GM12878 (cell line): ENCODE measurements around the gene CPB2.

Experiments used
- BHLHE40 ChIP-seq, 2 experiments: fragments of 450-650 bp in 1 of 2; IDR thresholded peaks; 2 replicates each; pipeline ENCODE4 v1.6.1; 2011 to 2017; ENCODE audit warnings: low read depth in 2 of 2, borderline replicate concordance in 1 of 2, improper control_type of control experiment in 1 of 2, low read length in 1 of 2, mild to moderate bottlenecking in 1 of 2
- CREM ChIP-seq: IDR thresholded peaks from 2 replicates; pipeline ENCODE4 v1.6.1; 2014; ENCODE audit warnings: antibody characterized with exemption, low read depth
- EZH2 ChIP-seq: IDR thresholded peaks from 2 replicates; pipeline ENCODE4 v1.6.1; 2012; ENCODE audit warnings: low read depth, mild to moderate bottlenecking, control low read depth, inconsistent platforms, low read length, borderline replicate concordance; ENCODE audit not compliant: control insufficient read depth
- JUNB ChIP-seq: IDR thresholded peaks from 2 replicates; pipeline ENCODE4 v1.6.1; 2016; ENCODE audit warnings: antibody characterized with exemption, mild to moderate bottlenecking
- NR2C2 ChIP-seq: IDR thresholded peaks from 2 replicates; pipeline ENCODE4 v1.6.1; 2011; ENCODE audit warnings: borderline replicate concordance, low read depth; ENCODE audit not compliant: control insufficient read depth, insufficient read length
- POLR2A ChIP-seq: IDR thresholded peaks from 2 replicates; pipeline ENCODE4 v1.6.1; 2011; ENCODE audit warnings: low read depth, mild to moderate bottlenecking, low read length
- SMARCA5 ChIP-seq: fragments of 450-650 bp; IDR thresholded peaks from 2 replicates; pipeline ENCODE4 v1.6.1; 2017; ENCODE audit warnings: mild to moderate bottlenecking
- ZNF384 ChIP-seq: IDR thresholded peaks from 2 replicates; pipeline ENCODE4 v1.6.1; 2012; ENCODE audit warnings: low read depth, mild to moderate bottlenecking, low read length, improper control_type of control experiment, borderline replicate concordance
- TF ChIP-seq, protein P1 (sequence below): IDR thresholded peaks from 2 replicates; pipeline ENCODE4 v1.6.1; 2011; ENCODE audit warnings: low read depth, mild to moderate bottlenecking, low read length, moderate library complexity, borderline replicate concordance; ENCODE audit errors: extremely low read depth
- TF ChIP-seq, protein P2 (sequence below), 3 experiments: IDR thresholded peaks in 2 of 3; conservative IDR thresholded peaks in 1 of 3; 2 replicates each; pipeline ENCODE4 v1.5.1; 2011; ENCODE audit warnings: low read depth in 3 of 3, low read length in 3 of 3, mild to moderate bottlenecking in 3 of 3, control low read depth in 2 of 3, moderate library complexity in 2 of 3, inconsistent platforms in 1 of 3, mixed read lengths in 1 of 3; ENCODE audit not compliant: control insufficient read depth in 2 of 3, insufficient read depth in 1 of 3; ENCODE audit errors: extremely low read depth in 1 of 3
- TF ChIP-seq, protein P3 (sequence below): IDR thresholded peaks from 2 replicates; pipeline ENCODE4 v1.6.1; 2011; ENCODE audit warnings: low read depth, low read length, improper control_type of control experiment, borderline replicate concordance

DNA sequence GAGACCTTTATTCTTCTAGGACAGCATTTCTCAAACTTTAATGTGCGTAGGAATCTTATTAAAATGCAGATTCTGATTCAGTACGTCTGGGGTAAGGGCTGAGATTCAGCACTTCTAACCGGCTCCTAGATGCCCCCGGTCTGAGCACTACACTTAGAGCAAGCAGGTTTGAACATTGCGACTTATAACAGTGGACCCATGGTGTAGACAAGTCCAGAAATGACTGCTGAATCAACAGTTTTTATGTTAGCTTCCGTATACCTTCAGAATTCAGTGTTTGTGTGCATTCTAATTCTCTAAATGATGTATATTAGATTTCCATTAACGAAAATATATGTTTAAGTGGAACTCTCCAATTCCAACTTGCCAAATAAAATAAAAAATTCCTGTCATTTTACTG is 17.5 kb upstream of the CPB2 start:
- TF ChIP-seq CREM, result no peak
- TF ChIP-seq, protein P1, sequence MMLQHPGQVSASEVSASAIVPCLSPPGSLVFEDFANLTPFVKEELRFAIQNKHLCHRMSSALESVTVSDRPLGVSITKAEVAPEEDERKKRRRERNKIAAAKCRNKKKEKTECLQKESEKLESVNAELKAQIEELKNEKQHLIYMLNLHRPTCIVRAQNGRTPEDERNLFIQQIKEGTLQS, result no peak
- TF ChIP-seq BHLHE40 (IDR thresholded peaks at IDR 0.05; ENCODE audit: borderline replicate concordance in 1 of 2, low read depth in 2 of 2, low read length in 1 of 2), result no peak
- no peak for TF ChIP-seq SMARCA5
- TF ChIP-seq NR2C2, result no peak
- TF ChIP-seq, protein P2, sequence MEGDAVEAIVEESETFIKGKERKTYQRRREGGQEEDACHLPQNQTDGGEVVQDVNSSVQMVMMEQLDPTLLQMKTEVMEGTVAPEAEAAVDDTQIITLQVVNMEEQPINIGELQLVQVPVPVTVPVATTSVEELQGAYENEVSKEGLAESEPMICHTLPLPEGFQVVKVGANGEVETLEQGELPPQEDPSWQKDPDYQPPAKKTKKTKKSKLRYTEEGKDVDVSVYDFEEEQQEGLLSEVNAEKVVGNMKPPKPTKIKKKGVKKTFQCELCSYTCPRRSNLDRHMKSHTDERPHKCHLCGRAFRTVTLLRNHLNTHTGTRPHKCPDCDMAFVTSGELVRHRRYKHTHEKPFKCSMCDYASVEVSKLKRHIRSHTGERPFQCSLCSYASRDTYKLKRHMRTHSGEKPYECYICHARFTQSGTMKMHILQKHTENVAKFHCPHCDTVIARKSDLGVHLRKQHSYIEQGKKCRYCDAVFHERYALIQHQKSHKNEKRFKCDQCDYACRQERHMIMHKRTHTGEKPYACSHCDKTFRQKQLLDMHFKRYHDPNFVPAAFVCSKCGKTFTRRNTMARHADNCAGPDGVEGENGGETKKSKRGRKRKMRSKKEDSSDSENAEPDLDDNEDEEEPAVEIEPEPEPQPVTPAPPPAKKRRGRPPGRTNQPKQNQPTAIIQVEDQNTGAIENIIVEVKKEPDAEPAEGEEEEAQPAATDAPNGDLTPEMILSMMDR (IDR thresholded peaks at IDR 0.05 in 2 of 3, conservative IDR thresholded peaks at IDR 0.05 in 1 of 3; ENCODE audit: control insufficient read depth in 2 of 3, extremely low read depth in 1 of 3, insufficient read depth in 1 of 3, low read depth in 3 of 3, low read length in 3 of 3), result no peak
- no peak for TF ChIP-seq ZNF384
- no peak for TF ChIP-seq EZH2
- no peak for TF ChIP-seq POLR2A
- TF ChIP-seq JUNB, result no peak
- TF ChIP-seq, protein P3, sequence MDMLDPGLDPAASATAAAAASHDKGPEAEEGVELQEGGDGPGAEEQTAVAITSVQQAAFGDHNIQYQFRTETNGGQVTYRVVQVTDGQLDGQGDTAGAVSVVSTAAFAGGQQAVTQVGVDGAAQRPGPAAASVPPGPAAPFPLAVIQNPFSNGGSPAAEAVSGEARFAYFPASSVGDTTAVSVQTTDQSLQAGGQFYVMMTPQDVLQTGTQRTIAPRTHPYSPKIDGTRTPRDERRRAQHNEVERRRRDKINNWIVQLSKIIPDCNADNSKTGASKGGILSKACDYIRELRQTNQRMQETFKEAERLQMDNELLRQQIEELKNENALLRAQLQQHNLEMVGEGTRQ, result no peak
